ENCODE measurements around the gene FAM185A.
"Not testable (repeated sequence)": the region's sequence is repeated elsewhere in the genome, so short reads cannot be mapped to it uniquely, and the experiment has no call there.

Gene FAM185A

GRCh38 chr7:102830197-102830596 is 81.4 kb downstream of the FAM185A start:
- DNase-seq (ENCODE audit: low read depth in 2 of 2) = no peak

- DNase-seq (ENCODE audit: low read depth in 2 of 2) = no peak
These were observed 83.9 kb downstream of the FAM185A start for GRCh38 chr7:102832674-102833073.

- no peak for DNase-seq (ENCODE audit: low read depth in 2 of 2)
These were observed 84.5 kb downstream of the FAM185A start for GRCh38 chr7:102833343-102833742.

- no peak for DNase-seq (ENCODE audit: low read depth in 2 of 2)
These were observed 85.7 kb downstream of the FAM185A start for GRCh38 chr7:102834466-102834865.

GRCh38 chr7:102834999-102835398 is 86.2 kb downstream of the FAM185A start:
- DNase-seq (ENCODE audit: low read depth in 2 of 2) = no peak

GRCh38 chr7:102836191-102836919 is 87.6 kb downstream of the FAM185A start:
- DNase-seq (ENCODE audit: low read depth in 2 of 2) = no peak

GRCh38 chr7:102836977-102837376 is 88.2 kb downstream of the FAM185A start:
- no peak for DNase-seq (ENCODE audit: low read depth in 2 of 2)

GRCh38 chr7:102837802-102838201 is 89.0 kb downstream of the FAM185A start:
- DNase-seq (ENCODE audit: low read depth in 2 of 2) = no peak

GRCh38 chr7:102838572-102839101 is 89.8 kb downstream of the FAM185A start:
- DNase-seq (ENCODE audit: low read depth in 2 of 2) = not testable (repeated sequence)

- DNase-seq (ENCODE audit: low read depth in 2 of 2) = no peak
These were observed 91.6 kb downstream of the FAM185A start for GRCh38 chr7:102840404-102840803.

GRCh38 chr7:102841290-102841689 is 92.5 kb downstream of the FAM185A start:
- DNase-seq (ENCODE audit: low read depth in 2 of 2) = no peak

- DNase-seq (ENCODE audit: low read depth in 2 of 2) = no peak
These were observed 93.5 kb downstream of the FAM185A start for GRCh38 chr7:102842284-102842683.

GRCh38 chr7:102843850-102844249 is 95.1 kb downstream of the FAM185A start:
- DNase-seq (ENCODE audit: low read depth in 2 of 2) = no peak

GRCh38 chr7:102845346-102845745 is 96.5 kb downstream of the FAM185A start:
- DNase-seq (ENCODE audit: low read depth in 2 of 2) = no peak

GRCh38 chr7:102849079-102849478 is 100.3 kb downstream of the FAM185A start:
- DNase-seq (ENCODE audit: low read depth in 2 of 2) = no peak

GRCh38 chr7:102849538-102849937 is 100.7 kb downstream of the FAM185A start:
- DNase-seq (ENCODE audit: low read depth in 2 of 2) = no peak

- DNase-seq (ENCODE audit: low read depth in 2 of 2) = no peak
These were observed 107.2 kb downstream of the FAM185A start for GRCh38 chr7:102856036-102856435.
